ENCODE results near the gene CLCF1. TPM values are rescaled to one million over a fixed set of nuclear protein-coding genes. Genes with fewer than 3 reads are reported as not detected.
A peak's percentile ranks its signal among the peaks of the same experiment; 100 is the strongest.

The CLCF1 gene
- total and polyA plus RNA-seq, 10 of the 15 experiments (the other 5 are each of a cell fraction or from before 2014, with no cell fraction given), result 0.16 to 2.1 (median 0.63) TPM; not detected in 1

DNA sequence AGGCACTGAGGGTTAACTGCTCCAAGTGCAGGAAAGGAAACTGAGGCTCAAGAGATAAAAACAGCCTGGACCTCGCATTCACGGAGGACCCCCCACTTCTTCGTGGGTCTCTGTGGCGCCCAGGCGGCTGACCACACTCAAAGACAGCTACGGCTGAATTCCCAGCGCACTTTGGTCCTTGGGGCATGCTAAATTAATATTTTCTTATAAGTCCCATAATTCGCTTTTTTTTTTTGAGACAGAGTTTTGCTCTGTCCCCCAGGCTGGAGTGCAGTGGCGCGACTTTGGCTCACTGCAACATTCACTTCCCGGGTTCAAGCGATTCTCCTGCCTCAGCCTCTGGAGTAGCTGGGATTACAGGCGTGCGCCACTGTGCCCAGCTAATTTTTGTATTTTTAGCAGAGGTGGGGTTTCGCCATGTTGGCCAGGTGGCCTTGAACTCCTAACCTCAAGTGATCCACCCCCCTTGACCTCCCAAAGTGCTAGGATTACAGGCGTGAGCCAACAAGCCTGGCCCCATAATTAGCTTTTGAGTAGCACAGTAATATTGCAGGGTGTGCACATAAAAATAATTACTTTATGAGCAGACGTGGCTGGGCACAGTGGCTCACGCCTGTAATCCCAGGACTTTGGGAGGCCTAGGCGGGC is 28.9 kb upstream of the CLCF1 start (continued):
- TF ChIP-seq, protein P1, sequence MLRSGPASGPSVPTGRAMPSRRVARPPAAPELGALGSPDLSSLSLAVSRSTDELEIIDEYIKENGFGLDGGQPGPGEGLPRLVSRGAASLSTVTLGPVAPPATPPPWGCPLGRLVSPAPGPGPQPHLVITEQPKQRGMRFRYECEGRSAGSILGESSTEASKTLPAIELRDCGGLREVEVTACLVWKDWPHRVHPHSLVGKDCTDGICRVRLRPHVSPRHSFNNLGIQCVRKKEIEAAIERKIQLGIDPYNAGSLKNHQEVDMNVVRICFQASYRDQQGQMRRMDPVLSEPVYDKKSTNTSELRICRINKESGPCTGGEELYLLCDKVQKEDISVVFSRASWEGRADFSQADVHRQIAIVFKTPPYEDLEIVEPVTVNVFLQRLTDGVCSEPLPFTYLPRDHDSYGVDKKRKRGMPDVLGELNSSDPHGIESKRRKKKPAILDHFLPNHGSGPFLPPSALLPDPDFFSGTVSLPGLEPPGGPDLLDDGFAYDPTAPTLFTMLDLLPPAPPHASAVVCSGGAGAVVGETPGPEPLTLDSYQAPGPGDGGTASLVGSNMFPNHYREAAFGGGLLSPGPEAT (IDR thresholded peaks at IDR 0.05; ENCODE audit: low read depth), result 0 out of 2 replicates have a peak, but pooled peaks have one; percentile 44
- 0 out of 2 replicates have a peak, but pooled peaks have one; percentile 4 for TF ChIP-seq MEF2A (IDR thresholded peaks at IDR 0.05; ENCODE audit: insufficient read depth, low read depth, low read length)

GRCh38 chr11:67401495-67402191 is 28.2 kb upstream of the CLCF1 start, which contains the start of gene PPP1CA:
Gene PPP1CA (minus strand): TSS chr11:67401858. CDS start chr11:67401782, 76 bp downstream.
- peak within 1 kb of the TSS; percentile 79 for H2AFZ ChIP-seq (ENCODE audit: control insufficient read depth, low read depth, low read length)
- peak within 1 kb of the TSS; percentile 99 for H3K27ac ChIP-seq (ENCODE audit: control insufficient read depth, insufficient read depth)
- 2% methylated on average over 50 of the region's 73 CpGs for WGBS (ENCODE audit: insufficient coverage, insufficient replicate concordance, low lambda C conversion rate, missing lambda C conversion rate)
- no peaks in the 10 kb centered on the region for H3K27me3 ChIP-seq (replicated peaks in 1 of 2; ENCODE audit: control insufficient read depth in 2 of 2, insufficient read depth in 2 of 2, low read length in 1 of 2)
- ATAC-seq (peak; percentile 77), FAIRE-seq (peak; percentile 89), DNase-seq (ENCODE audit: low read depth, low spot score) (no peak)
- H3K4me1 ChIP-seq (ENCODE audit: control insufficient read depth, insufficient read depth, low read length), result peaks cover 50% of the 10 kb centered on the region
- no peaks in the 10 kb centered on the region; the same call in 1 of the 2 replicates for H4K20me1 ChIP-seq (ENCODE audit: control insufficient read depth, insufficient read depth)
- H3K36me3 ChIP-seq (ENCODE audit: control insufficient read depth in 2 of 2, insufficient read depth in 2 of 2, low read length in 1 of 2), result peaks cover 20 to 24% of the 10 kb centered on the region in 2 experiments
- H3K4me3 ChIP-seq, result peak within 1 kb of the TSS; percentile 80
- BruUV-seq (replicated peaks), result no TSS peak
- H3K9ac ChIP-seq (ENCODE audit: control insufficient read depth, insufficient read depth, low read length), result peak within 1 kb of the TSS; percentile 95
- peaks cover 58% of the 10 kb centered on the region for H3K79me2 ChIP-seq (ENCODE audit: control insufficient read depth, insufficient read depth, low read length)
- POLR2A ChIA-PET, result interaction anchor here (0.6 to 7.3 kb wide), 29 partner anchors 9 to 317 kb away, joined by 3 to 112 read pairs (median 9); partner anchors contain the start of genes AIP, CLCF1, CORO1B and NUDT8
- no peaks in the 10 kb centered on the region; the same call in 2 of the 3 replicates for H3K9me3 ChIP-seq (replicated peaks; ENCODE audit: control insufficient read depth, insufficient read depth, low read length)
- RAD21 ChIA-PET (ENCODE audit: unreplicated experiment), result interaction anchor here (0.6 to 6.4 kb wide), 39 partner anchors 10 to 1089 kb away, joined by 3 to 112 read pairs (median 4); partner anchors contain the start of genes AIP, ANKRD13D, CORO1B and PITPNM1
- intact Hi-C loops (cut with micrococcal nuclease; ENCODE audit: unreplicated experiment), result loop anchor here (1.0 to 5.0 kb wide), 4 partner anchors 36 to 105 kb away; partner anchors contain the start of genes AIP, PTPRCAP and TMEM134
- SMC1A ChIA-PET (ENCODE audit: uncharacterized antibody, unreplicated experiment), result interaction anchor here (0.6 to 5.7 kb wide), 21 partner anchors 9 to 146 kb away, joined by 3 to 46 read pairs (median 4); partner anchors contain the start of genes AIP, PITPNM1, POLD4 and PTPRCAP
- peak within 1 kb of the TSS; percentile 98 for H3K4me2 ChIP-seq (ENCODE audit: control insufficient read depth, insufficient read depth)
- CTCF ChIA-PET, result interaction anchor here (0.6 to 5.0 kb wide), 34 partner anchors 10 to 187 kb away, joined by 3 to 53 read pairs (median 5); partner anchors contain the start of genes AIP, CDK2AP2, GSTP1 and PITPNM1
- in situ Hi-C loops (cut with MboI), result no loop called here
- TF ChIP-seq PML (IDR thresholded peaks at IDR 0.05; ENCODE audit: low read length) (no peak), BMI1 (IDR thresholded peaks at IDR 0.05; ENCODE audit: borderline replicate concordance) (no peak), RB1 (IDR thresholded peaks at IDR 0.05; ENCODE audit: borderline replicate concordance) (peak; percentile 83; the same call in 1 of the 2 replicates), ZNF24 (IDR thresholded peaks at IDR 0.05) (peak; percentile 49; the same call in 1 of the 2 replicates)
- TF ChIP-seq, protein P2, sequence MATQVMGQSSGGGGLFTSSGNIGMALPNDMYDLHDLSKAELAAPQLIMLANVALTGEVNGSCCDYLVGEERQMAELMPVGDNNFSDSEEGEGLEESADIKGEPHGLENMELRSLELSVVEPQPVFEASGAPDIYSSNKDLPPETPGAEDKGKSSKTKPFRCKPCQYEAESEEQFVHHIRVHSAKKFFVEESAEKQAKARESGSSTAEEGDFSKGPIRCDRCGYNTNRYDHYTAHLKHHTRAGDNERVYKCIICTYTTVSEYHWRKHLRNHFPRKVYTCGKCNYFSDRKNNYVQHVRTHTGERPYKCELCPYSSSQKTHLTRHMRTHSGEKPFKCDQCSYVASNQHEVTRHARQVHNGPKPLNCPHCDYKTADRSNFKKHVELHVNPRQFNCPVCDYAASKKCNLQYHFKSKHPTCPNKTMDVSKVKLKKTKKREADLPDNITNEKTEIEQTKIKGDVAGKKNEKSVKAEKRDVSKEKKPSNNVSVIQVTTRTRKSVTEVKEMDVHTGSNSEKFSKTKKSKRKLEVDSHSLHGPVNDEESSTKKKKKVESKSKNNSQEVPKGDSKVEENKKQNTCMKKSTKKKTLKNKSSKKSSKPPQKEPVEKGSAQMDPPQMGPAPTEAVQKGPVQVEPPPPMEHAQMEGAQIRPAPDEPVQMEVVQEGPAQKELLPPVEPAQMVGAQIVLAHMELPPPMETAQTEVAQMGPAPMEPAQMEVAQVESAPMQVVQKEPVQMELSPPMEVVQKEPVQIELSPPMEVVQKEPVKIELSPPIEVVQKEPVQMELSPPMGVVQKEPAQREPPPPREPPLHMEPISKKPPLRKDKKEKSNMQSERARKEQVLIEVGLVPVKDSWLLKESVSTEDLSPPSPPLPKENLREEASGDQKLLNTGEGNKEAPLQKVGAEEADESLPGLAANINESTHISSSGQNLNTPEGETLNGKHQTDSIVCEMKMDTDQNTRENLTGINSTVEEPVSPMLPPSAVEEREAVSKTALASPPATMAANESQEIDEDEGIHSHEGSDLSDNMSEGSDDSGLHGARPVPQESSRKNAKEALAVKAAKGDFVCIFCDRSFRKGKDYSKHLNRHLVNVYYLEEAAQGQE (IDR thresholded peaks at IDR 0.05; ENCODE audit: low read depth, low read length), result no peak
- TF ChIP-seq, protein P3, sequence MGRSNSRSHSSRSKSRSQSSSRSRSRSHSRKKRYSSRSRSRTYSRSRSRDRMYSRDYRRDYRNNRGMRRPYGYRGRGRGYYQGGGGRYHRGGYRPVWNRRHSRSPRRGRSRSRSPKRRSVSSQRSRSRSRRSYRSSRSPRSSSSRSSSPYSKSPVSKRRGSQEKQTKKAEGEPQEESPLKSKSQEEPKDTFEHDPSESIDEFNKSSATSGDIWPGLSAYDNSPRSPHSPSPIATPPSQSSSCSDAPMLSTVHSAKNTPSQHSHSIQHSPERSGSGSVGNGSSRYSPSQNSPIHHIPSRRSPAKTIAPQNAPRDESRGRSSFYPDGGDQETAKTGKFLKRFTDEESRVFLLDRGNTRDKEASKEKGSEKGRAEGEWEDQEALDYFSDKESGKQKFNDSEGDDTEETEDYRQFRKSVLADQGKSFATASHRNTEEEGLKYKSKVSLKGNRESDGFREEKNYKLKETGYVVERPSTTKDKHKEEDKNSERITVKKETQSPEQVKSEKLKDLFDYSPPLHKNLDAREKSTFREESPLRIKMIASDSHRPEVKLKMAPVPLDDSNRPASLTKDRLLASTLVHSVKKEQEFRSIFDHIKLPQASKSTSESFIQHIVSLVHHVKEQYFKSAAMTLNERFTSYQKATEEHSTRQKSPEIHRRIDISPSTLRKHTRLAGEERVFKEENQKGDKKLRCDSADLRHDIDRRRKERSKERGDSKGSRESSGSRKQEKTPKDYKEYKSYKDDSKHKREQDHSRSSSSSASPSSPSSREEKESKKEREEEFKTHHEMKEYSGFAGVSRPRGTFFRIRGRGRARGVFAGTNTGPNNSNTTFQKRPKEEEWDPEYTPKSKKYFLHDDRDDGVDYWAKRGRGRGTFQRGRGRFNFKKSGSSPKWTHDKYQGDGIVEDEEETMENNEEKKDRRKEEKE (IDR thresholded peaks at IDR 0.05), result no peak
